CD4-positive, alpha-beta T cell treated with Interleukin-6 at 100 ng/mL for 8 hours (primary cell): ENCODE data around the gene STAP2.

ENCODE experiments used
- DNase-seq: peaks from one replicate; pipeline ENCODE4 v3.0.0-alpha.2; 2020; ENCODE audit warnings: mixed read lengths, low spot score

The STAP2 gene

DNA sequence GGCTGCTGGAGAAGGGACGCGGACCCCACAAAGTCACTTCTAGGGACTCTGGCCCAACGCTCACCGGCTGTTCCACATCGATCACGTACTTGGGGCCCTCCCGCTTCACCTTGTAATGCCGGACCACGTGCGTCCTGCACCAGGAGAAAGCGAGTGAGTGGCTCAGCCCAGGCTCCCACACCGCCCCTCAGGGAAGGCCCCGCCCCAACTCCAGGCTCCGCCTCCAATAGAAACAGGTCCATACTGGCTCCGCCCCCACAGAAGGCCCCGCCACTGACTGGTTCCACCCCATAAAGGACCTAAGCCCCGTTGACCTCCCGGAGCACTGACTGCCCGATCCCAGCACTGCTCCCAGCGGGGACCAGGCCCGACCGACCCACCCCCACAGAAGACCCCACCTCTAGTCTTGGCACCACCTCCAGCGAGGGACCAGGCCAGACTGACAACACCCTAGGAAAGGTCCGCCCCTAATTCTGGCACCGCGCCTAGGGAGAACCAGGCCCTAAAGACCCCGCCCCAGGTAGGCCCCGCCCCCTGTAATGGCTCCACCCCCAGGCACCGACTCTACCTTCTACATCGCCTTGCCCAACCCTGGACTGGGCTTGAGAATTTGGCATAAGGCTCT lies 11.3 kb downstream of the STAP2 start:
- peak; percentile 65 for DNase-seq

DNA sequence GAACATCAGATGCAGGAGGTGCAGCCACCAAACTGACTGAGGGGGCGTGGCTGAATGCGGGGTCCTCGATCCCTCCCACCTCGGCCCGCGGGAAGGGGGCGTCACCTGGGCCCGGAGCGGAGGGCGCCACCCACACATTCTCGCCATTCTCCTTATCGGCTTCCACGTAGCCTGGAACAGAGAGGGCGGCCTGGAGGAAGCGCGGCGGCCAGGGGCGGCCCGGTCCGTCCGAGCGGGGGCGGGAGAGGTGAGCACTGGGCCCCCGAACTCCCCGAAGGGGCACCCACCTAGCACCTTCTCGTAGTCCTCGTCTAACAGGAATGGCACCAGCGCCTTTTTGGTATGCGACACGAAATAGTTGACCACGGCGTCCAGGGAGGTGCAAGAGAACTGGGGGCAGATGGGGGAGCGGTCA lies 11.8 kb downstream of the STAP2 start:
- DNase-seq, result no peak

GRCh38 chr19:4326215-4326836 lies 12.3 kb downstream of the STAP2 start:
- DNase-seq, result no peak

- no peak for DNase-seq
Measured at GRCh38 chr19:4324228-4324627, 14.4 kb downstream of the STAP2 start.

DNA sequence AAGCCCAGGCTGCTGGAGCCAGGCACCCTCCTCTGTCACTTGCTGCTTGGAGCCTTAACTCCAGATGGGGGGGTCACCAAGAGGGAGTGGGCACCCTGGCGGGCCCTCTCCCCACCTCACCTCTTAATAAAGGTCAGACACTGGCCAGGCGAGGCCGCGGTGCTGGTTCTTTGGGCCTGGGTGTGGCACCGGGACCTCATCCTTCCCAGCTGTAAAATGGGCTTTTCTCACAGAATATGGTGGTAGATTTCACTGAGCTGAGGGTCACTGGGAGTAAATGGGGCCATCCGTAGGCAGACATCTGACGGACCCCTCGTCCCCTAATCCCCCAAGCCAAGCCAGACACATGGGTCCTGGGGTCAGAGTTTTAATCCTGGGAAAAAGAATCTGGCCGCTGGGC lies 14.9 kb downstream of the STAP2 start:
- no peak for DNase-seq

DNA sequence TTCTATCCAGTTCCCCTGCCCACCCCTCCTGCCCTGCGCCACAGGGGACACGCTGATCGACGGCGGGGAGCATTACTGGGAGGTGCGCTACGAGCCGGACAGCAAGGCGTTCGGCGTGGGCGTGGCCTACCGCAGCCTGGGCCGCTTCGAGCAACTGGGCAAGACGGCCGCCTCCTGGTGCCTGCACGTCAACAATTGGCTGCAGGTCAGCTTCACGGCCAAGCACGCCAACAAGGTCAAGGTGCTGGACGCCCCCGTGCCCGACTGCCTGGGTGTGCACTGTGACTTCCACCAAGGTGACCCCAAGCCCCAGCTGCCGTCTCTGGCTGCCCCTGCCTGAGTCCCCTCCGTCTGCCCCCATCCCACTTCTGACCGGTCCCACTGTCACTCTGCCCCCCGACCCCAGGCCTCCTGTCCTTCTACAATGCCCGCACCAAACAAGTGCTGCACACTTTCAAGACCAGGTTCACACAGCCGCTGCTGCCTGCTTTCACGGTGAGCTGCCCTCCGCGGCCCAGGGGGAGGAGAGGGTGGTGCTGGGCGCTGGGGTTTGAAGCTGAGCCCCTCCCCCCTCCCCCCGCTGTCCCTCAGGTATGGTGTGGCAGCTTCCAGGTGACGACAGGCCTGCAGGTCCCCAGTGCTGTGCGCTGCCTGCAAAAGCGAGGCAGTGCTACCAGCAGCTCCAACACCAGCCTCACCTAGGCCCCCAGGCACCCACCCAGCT lies 15.5 kb downstream of the STAP2 start:
- DNase-seq, result no peak

GRCh38 chr19:4320419-4320818 lies 18.2 kb downstream of the STAP2 start:
- no peak for DNase-seq

DNA sequence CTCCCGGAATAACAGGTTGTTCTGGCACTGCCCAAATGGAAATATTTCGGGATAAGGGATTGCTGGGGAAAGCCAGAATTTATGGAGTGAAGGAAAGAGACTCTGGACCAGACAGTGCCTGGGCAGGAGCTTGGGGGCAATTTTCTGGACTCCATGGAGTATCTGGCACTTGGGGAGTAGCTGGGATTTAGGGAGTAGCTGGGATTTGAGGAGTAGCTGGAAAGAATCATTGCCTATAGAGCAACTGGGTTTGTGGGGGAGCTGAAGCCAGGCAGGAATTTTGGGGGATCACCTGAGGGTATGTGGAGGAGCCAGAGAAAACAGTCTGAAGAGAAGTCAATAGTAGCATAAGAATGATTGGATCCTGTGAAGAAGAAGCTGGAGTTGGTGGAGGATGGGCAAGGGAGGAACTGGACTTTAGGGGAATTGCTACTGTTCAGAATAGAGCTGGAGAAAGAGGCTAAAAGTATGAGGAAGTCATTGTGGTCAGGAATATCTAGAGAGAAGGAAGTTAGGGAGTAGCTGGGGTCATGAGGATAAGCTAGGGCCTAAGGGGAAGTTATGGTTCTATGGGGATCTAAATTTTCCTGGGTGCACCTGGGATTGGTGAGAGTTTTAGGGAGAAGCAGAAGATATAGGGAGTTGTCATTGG lies 19.4 kb downstream of the STAP2 start:
- DNase-seq, result no peak

DNA sequence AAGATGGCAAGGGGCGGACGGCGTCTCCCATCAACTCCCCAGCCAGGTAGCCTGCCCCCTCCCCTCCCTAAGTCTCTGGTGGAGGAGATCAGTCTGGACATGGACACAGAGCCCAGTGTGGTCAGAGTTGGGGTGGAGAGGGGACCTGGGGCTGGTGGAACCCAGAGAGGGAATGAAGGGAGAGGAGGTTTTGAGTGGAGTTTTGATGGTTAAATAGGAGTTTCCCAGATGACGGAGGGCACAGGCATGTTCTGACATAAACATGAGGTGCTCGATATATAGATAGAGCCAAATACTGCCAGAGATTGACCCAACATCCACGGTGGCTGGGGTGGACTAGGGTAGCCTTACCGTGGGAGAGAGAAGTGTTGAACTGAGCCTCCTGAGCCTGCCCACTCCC lies 20.2 kb downstream of the STAP2 start:
- no peak for DNase-seq

GRCh38 chr19:4316956-4317355 lies 21.7 kb downstream of the STAP2 start:
- DNase-seq, result no peak

GRCh38 chr19:4313847-4314490 lies 24.7 kb downstream of the STAP2 start:
- DNase-seq, result no peak

DNA sequence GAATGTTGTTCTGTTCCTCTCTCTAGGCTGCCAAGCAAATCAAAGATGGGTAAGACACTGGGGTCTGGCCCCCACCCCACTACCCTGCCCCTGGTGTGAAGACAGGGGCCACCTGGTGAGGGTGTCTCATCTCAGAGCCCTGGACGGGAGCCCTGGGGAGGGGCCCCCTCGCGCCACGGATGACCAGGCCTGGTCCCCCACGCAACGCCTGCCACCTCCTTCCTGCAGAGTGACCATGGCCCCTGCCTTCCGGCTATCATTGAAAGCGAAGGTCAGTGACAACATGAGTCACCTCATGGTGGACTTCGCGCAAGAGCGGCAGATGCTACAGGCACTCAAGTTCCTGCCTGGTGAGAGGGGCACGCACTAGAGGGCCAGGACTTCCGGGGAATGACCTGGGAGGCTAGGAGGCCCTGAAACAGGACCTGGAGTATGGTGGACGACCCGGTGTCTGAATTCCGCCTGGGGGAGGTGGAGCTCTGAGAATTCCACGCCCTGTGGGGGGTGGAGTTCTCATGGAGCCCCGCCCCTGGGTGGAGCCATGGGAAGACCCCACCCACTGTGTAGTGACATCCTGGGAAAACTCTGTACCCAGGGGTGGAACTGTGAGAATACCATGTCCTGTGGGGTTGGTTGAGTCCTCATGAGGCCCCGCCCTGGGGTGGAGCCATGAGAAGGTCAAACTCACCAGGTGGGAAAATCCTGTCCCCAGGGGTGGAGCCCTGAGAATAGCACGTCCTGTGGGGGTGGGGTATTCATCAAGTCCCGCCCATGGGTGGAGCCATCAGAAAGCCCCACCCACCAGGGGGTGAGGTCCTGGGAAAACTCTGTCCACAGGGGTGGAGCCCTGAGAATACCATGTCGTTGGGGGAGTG lies 28.1 kb downstream of the STAP2 start:
- DNase-seq, result no peak

DNA sequence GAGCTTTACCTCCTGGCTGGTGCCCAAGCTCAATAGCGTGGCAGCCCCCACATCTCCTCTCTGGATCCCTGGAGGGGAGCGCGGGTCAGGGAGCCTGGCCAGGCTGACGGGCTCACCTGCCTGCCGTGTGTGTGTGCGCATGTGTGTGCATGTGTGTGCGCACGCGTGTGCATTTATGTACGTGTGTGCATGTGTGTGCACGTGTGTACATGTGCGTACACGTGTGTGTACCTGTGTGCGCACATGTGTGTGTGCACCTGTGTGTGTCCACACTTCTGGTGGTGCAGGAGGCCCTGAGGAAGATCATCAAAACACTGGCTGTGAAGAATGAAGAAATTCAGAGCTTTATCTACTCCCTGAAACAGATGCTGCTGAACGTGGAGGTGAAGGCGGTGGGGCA lies 33.0 kb downstream of the STAP2 start:
- DNase-seq, result no peak

DNA sequence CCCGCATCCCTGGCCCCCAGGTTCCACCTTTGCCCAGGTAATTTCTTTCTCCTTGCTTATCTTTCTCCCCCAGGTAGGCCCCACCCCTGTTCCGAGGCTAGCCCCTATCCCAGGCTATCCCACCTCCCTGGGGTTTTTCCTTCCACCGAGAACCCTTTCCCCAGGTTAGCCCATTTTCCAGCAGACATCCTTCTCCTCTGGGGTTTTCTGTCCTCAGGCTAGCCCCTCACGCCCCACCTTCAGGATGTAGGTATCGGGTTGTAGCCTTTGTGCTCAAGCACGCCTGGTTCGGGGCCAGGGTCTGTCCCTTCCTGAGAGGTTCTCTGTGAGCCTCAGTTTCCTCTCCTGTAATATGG lies 33.4 kb downstream of the STAP2 start:
- DNase-seq, result no peak

GRCh38 chr19:4304538-4305256 lies 33.9 kb downstream of the STAP2 start, which contains the start of gene FSD1:
Gene FSD1, plus strand, starts transcription at chr19:4304598. Its CDS starts 149 bp downstream, at chr19:4304747.
- DNase-seq, result peak; percentile 54

DNA sequence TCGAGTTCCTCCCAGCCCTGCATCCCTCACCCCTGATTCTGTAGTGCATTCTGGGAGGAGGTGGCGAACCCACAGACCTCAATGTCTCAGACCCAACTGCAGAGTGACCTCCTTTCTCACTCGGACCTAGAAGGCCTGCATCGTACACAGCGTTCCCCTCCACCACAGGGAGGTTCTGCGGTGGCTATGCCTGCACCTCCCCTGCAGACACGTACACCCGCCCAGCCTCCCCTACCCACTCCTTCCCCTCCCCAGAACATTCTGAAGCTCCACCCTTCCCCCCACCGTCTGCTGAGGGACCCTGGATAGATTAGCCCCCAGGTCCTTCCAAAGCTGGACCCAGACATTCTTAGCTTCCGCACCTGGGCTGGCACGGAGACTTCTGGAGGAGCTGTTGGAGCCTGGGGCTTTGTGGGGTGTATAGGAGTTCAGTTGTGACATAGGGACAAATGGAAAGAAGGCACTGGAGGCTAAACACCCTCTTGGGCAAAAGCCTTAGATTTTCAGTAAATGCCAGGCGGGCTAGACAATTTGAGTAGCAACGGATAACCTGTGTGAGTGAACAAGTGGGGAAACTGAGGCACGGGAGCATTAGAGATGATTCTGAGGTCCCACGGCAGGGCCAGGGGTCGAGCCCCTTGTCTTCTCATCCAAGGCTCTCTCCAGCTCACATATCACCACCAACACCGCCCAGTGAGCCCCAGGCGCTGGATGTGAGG lies 34.6 kb downstream of the STAP2 start:
- no peak for DNase-seq

- DNase-seq, result peak; percentile 40
Measured at GRCh38 chr19:4302243-4302640, 36.4 kb downstream of the STAP2 start, which contains the start of gene TMIGD2. Gene TMIGD2, minus strand, starts transcription at chr19:4302389. Its CDS starts 4 bp downstream, at chr19:4302385.

- no peak for DNase-seq
Measured at GRCh38 chr19:4301590-4302242, 36.9 kb downstream of the STAP2 start.

- no peak for DNase-seq
Measured at GRCh38 chr19:4300589-4300988, 38.0 kb downstream of the STAP2 start.
